PC-3 (cell line): Measurements from ENCODE around the gene CPEB4. TPM values are rescaled to one million over a fixed set of nuclear protein-coding genes. Genes with fewer than 3 reads are reported as not detected.

Experiments used
- ATAC-seq: fragments of 200-7000 bp; cut with Tn5 transposase; 2 replicates; pipeline ENCODE4 v1.9.1; 2020; ENCODE audit warnings: mild to moderate bottlenecking, moderate library complexity
- BruUV-seq: library from RNA; stranded (reverse); fragments of 400-500 nt; replicated peaks from 2 replicates; lab custom pipeline; 2021; lab: Mats Ljungman, UMichigan
- CTCF ChIA-PET: fragments of 300-600 bp; sonication (Branson Sonifier 250); formaldehyde crosslinking; loops from one replicate; lab custom pipeline; 2022; ENCODE audit warnings: antibody characterized with exemption; lab: Charles Lee
- POLR2A ChIA-PET: fragments of 300-600 bp; sonication (Branson Sonifier 250); formaldehyde crosslinking; loops from one replicate; lab custom pipeline; 2022; ENCODE audit warnings: antibody characterized with exemption; ENCODE audit not compliant: unreplicated experiment; lab: Charles Lee
- DNase-seq: peaks from one replicate; pipeline ENCODE4 v3.0.0-alpha.2; 2015
- H2AFZ ChIP-seq: fragments of 300-600 bp; sonication (generic); 2 replicates; pipeline ENCODE4 v1.6.0; 2016; ENCODE audit warnings: antibody characterized with exemption, low read length
- H3F3A ChIP-seq: fragments of 300-600 bp; sonication (generic); one replicate; pipeline ENCODE4 v1.6.0; 2017; ENCODE audit warnings: antibody characterized with exemption, low read length, control low read depth, mild to moderate bottlenecking; ENCODE audit not compliant: unreplicated experiment
- H3K27ac ChIP-seq: fragments of 300-600 bp; sonication (generic); 2 replicates; pipeline ENCODE4 v1.5.1; 2016; ENCODE audit warnings: mild to moderate bottlenecking, low read length
- H3K27me3 ChIP-seq: fragments of 300-600 bp; sonication (generic); 2 replicates; pipeline ENCODE4 v1.6.1; 2016; ENCODE audit warnings: low read length, mixed read lengths
- H3K36me3 ChIP-seq: fragments of 300-600 bp; sonication (generic); 2 replicates; pipeline ENCODE4 v1.6.1; 2016; ENCODE audit warnings: low read depth, mixed run types, low read length, mixed read lengths
- H3K4me1 ChIP-seq: fragments of 300-600 bp; sonication (generic); 2 replicates; pipeline ENCODE4 v1.5.1; 2016; ENCODE audit warnings: low read length; ENCODE audit not compliant: insufficient read depth
- H3K4me2 ChIP-seq: fragments of 300-600 bp; sonication (generic); 2 replicates; pipeline ENCODE4 v1.6.0; 2016; ENCODE audit warnings: low read length
- H3K4me3 ChIP-seq: fragments of 300-600 bp; sonication (generic); 2 replicates; pipeline ENCODE4 v1.5.1; 2016; ENCODE audit warnings: mild to moderate bottlenecking, low read length, mixed read lengths
- H3K79me2 ChIP-seq: fragments of 300-600 bp; sonication (generic); 2 replicates; pipeline ENCODE4 v1.6.1; 2017; ENCODE audit warnings: low read length, mixed read lengths
- H3K9ac ChIP-seq: fragments of 300-600 bp; sonication (generic); 2 replicates; pipeline ENCODE4 v1.6.0; 2016; ENCODE audit warnings: mild to moderate bottlenecking, low read length
- H3K9me2 ChIP-seq: fragments of 300-600 bp; sonication (generic); replicated peaks from 2 replicates; pipeline ENCODE4 v1.6.1; 2016; ENCODE audit warnings: mixed run types, low read length, mixed read lengths
- H3K9me3 ChIP-seq: fragments of 300-600 bp; sonication (generic); 2 replicates; pipeline ENCODE4 v1.6.1; 2016; ENCODE audit warnings: low read length, mixed read lengths
- H4K20me1 ChIP-seq: fragments of 300-600 bp; sonication (generic); 2 replicates; pipeline ENCODE4 v1.6.1; 2016; ENCODE audit warnings: low read length, mixed read lengths
- CTCF ChIP-seq: fragments of 300-600 bp; sonication (generic); conservative IDR thresholded peaks from 2 replicates; pipeline ENCODE4 v1.5.1; 2017; ENCODE audit warnings: antibody characterized with exemption, low read depth, mild to moderate bottlenecking, low read length
- EZH2 ChIP-seq: fragments of 300-600 bp; sonication (generic); IDR thresholded peaks from one replicate; pipeline ENCODE4 v1.6.1; 2017; ENCODE audit warnings: antibody characterized with exemption, mild to moderate bottlenecking, low read length; ENCODE audit not compliant: unreplicated experiment
- EZH2phosphoT487 ChIP-seq: fragments of 300-600 bp; sonication (generic); IDR thresholded peaks from 2 replicates; pipeline ENCODE4 v1.6.1; 2018; ENCODE audit warnings: mild to moderate bottlenecking, antibody characterized with exemption, low read length, borderline replicate concordance
- intact Hi-C: fragments of 100-400 bp; cut with micrococcal nuclease; formaldehyde crosslinking; loops from 2 replicates; pipeline ENCODE4 v1.9.0; 2023
- total RNA-seq: library from RNA; depleted of rRNA; stranded (reverse); fragments of >200 nt; gene quantifications from 2 replicates; pipeline ENCODE4 v1.2.3, GENCODE V29; 2014

The CPEB4 gene
- total RNA-seq, 1 experiment from 2014 or later = 37.0 TPM

GRCh38 chr5:173852790-173853359 lies 35.3 kb upstream of the CPEB4 start:
- no peaks in the 10 kb centered on the region for H3F3A ChIP-seq
- H4K20me1 ChIP-seq = no peaks in the 10 kb centered on the region
- no peak overlapping the region for H3K27ac ChIP-seq
- intact Hi-C loops = no loop called here
- H3K4me3 ChIP-seq = no peak overlapping the region
- no peak for ATAC-seq
- no peaks in the 10 kb centered on the region for H3K36me3 ChIP-seq
- 0 out of 2 replicates have a peak, but pooled peaks cover 5% of the 10 kb centered on the region for H3K4me1 ChIP-seq
- DNase-seq = no peak
- CTCF ChIA-PET = no interaction called here
- POLR2A ChIA-PET = no interaction called here
- 0 out of 2 replicates have a peak, but pooled peaks cover 4% of the 10 kb centered on the region for H3K9me3 ChIP-seq
- no peaks in the 10 kb centered on the region for H3K9me2 ChIP-seq
- BruUV-seq = no TSS peak
- H3K9ac ChIP-seq = no peak overlapping the region
- no peak overlapping the region for H2AFZ ChIP-seq
- H3K4me2 ChIP-seq = no peak overlapping the region
- TF ChIP-seq CTCF = no peak
- no peak for TF ChIP-seq EZH2phosphoT487
- no peak for TF ChIP-seq EZH2
- no peaks in the 10 kb centered on the region for H3K27me3 ChIP-seq
- no peaks in the 10 kb centered on the region for H3K79me2 ChIP-seq

GRCh38 chr5:173853370-173854131 lies 34.6 kb upstream of the CPEB4 start:
- Histone ChIP-seq H4K20me1 (no peaks in the 10 kb centered on the region), H3K4me1 (0 out of 2 replicates have a peak, but pooled peaks cover 5% of the 10 kb centered on the region), H2AFZ (no peak overlapping the region), H3K79me2 (no peaks in the 10 kb centered on the region), H3K27me3 (no peaks in the 10 kb centered on the region), H3K9me2 (no peaks in the 10 kb centered on the region), H3K27ac (no peak overlapping the region), H3K9ac (no peak overlapping the region), H3K36me3 (no peaks in the 10 kb centered on the region), H3K4me2 (no peak overlapping the region), H3K9me3 (0 out of 2 replicates have a peak, but pooled peaks cover 4% of the 10 kb centered on the region), H3F3A (no peaks in the 10 kb centered on the region), H3K4me3 (no peak overlapping the region)
- ATAC-seq = no peak
- TF ChIP-seq EZH2phosphoT487 = no peak
- TF ChIP-seq EZH2 = no peak
- no peak for TF ChIP-seq CTCF
- no TSS peak for BruUV-seq
- ChIA-PET CTCF (no interaction called here), POLR2A (no interaction called here)
- DNase-seq = no peak
- intact Hi-C loops = no loop called here
